ENCODE results near the gene SIGLEC1. TPM values are rescaled to one million over a fixed set of nuclear protein-coding genes. Genes with fewer than 3 reads are reported as not detected.

The SIGLEC1 gene
- total RNA-seq, 2 donors from 2014 or later = not detected

- no peaks in the 10 kb centered on the region for H3K36me3 Mint-ChIP-seq (ENCODE audit: low read depth)
- H3K4me1 Mint-ChIP-seq = no peaks in the 10 kb centered on the region
- no peak overlapping the region for H3K27ac Mint-ChIP-seq
- no peak for ATAC-seq (replicated peaks)
- H3K27me3 Mint-ChIP-seq = no peaks in the 10 kb centered on the region
- no peaks in the 10 kb centered on the region for H3K9me3 Mint-ChIP-seq
- H3K4me3 Mint-ChIP-seq = no peak overlapping the region
Observed at GRCh38 chr20:3705491-3705969, 6.9 kb downstream of the SIGLEC1 start.

GRCh38 chr20:3704087-3704486 is 8.3 kb downstream of the SIGLEC1 start:
- Mint-ChIP-seq H3K9me3 (no peaks in the 10 kb centered on the region), H3K27me3 (no peaks in the 10 kb centered on the region), H3K4me1 (no peaks in the 10 kb centered on the region), H3K27ac (no peak overlapping the region), H3K4me3 (no peak overlapping the region), H3K36me3 (ENCODE audit: low read depth) (no peaks in the 10 kb centered on the region)
- ATAC-seq (replicated peaks) = no peak

- H3K9me3 Mint-ChIP-seq = no peaks in the 10 kb centered on the region
- H3K27me3 Mint-ChIP-seq = no peaks in the 10 kb centered on the region
- H3K4me1 Mint-ChIP-seq = no peaks in the 10 kb centered on the region
- no peak for ATAC-seq (replicated peaks)
- no peaks in the 10 kb centered on the region for H3K36me3 Mint-ChIP-seq (ENCODE audit: low read depth)
- no peak overlapping the region for H3K4me3 Mint-ChIP-seq
- H3K27ac Mint-ChIP-seq = no peak overlapping the region
Observed at GRCh38 chr20:3702611-3703391, 9.6 kb downstream of the SIGLEC1 start.

- no peak overlapping the region for H3K4me3 Mint-ChIP-seq
- H3K27ac Mint-ChIP-seq = no peak overlapping the region
- H3K4me1 Mint-ChIP-seq = no peaks in the 10 kb centered on the region
- H3K9me3 Mint-ChIP-seq = no peaks in the 10 kb centered on the region
- no peaks in the 10 kb centered on the region for H3K36me3 Mint-ChIP-seq (ENCODE audit: low read depth)
- H3K27me3 Mint-ChIP-seq = no peaks in the 10 kb centered on the region
- no peak for ATAC-seq (replicated peaks)
Observed at GRCh38 chr20:3701061-3701998, 11.1 kb downstream of the SIGLEC1 start.

- H3K27me3 Mint-ChIP-seq = no peaks in the 10 kb centered on the region
Observed at GRCh38 chr20:3699037-3699436, 13.4 kb downstream of the SIGLEC1 start.

GRCh38 chr20:3698591-3699001 is 13.8 kb downstream of the SIGLEC1 start:
- ATAC-seq (replicated peaks) = no peak
- H3K36me3 Mint-ChIP-seq (ENCODE audit: low read depth) = no peaks in the 10 kb centered on the region
- H3K27me3 Mint-ChIP-seq = no peaks in the 10 kb centered on the region
- H3K4me1 Mint-ChIP-seq = no peaks in the 10 kb centered on the region
- no peaks in the 10 kb centered on the region for H3K9me3 Mint-ChIP-seq
- no peak overlapping the region for H3K4me3 Mint-ChIP-seq
- no peak overlapping the region for H3K27ac Mint-ChIP-seq

More at GRCh38 chr20:3699037-3699436, 13.4 kb downstream of the SIGLEC1 start:
- Mint-ChIP-seq H3K27ac (no peak overlapping the region), H3K9me3 (no peaks in the 10 kb centered on the region), H3K4me1 (no peaks in the 10 kb centered on the region), H3K4me3 (no peak overlapping the region), H3K36me3 (ENCODE audit: low read depth) (no peaks in the 10 kb centered on the region)
- ATAC-seq (replicated peaks) = no peak

GRCh38 chr20:3697588-3698305 is 14.7 kb downstream of the SIGLEC1 start:
- no peaks in the 10 kb centered on the region for H3K36me3 Mint-ChIP-seq (ENCODE audit: low read depth)
- H3K27me3 Mint-ChIP-seq = no peaks in the 10 kb centered on the region
- no peaks in the 10 kb centered on the region for H3K4me1 Mint-ChIP-seq
- H3K4me3 Mint-ChIP-seq = no peak overlapping the region
- no peak overlapping the region for H3K27ac Mint-ChIP-seq
- ATAC-seq (replicated peaks) = no peak
- H3K9me3 Mint-ChIP-seq = no peaks in the 10 kb centered on the region

- Mint-ChIP-seq H3K4me3 (no peak overlapping the region), H3K27ac (no peak overlapping the region), H3K4me1 (no peaks in the 10 kb centered on the region), H3K27me3 (no peaks in the 10 kb centered on the region), H3K36me3 (ENCODE audit: low read depth) (no peaks in the 10 kb centered on the region), H3K9me3 (no peaks in the 10 kb centered on the region)
- no peak for ATAC-seq (replicated peaks)
Observed at GRCh38 chr20:3696745-3697587, 15.4 kb downstream of the SIGLEC1 start.

- Mint-ChIP-seq H3K36me3 (ENCODE audit: low read depth) (no peaks in the 10 kb centered on the region), H3K27ac (no peak overlapping the region), H3K4me3 (no peak overlapping the region), H3K9me3 (no peaks in the 10 kb centered on the region), H3K27me3 (no peaks in the 10 kb centered on the region), H3K4me1 (no peaks in the 10 kb centered on the region)
- no peak for ATAC-seq (replicated peaks)
Observed at GRCh38 chr20:3696200-3696599, 16.2 kb downstream of the SIGLEC1 start.

GRCh38 chr20:3694864-3695263 is 17.5 kb downstream of the SIGLEC1 start:
- H3K4me3 Mint-ChIP-seq = no peak overlapping the region
- ATAC-seq (replicated peaks) = no peak
- no peaks in the 10 kb centered on the region for H3K27me3 Mint-ChIP-seq
- H3K36me3 Mint-ChIP-seq (ENCODE audit: low read depth) = no peaks in the 10 kb centered on the region
- no peak overlapping the region for H3K27ac Mint-ChIP-seq
- H3K4me1 Mint-ChIP-seq = no peaks in the 10 kb centered on the region
- no peaks in the 10 kb centered on the region for H3K9me3 Mint-ChIP-seq

GRCh38 chr20:3693376-3693775 is 19.0 kb downstream of the SIGLEC1 start:
- H3K36me3 Mint-ChIP-seq (ENCODE audit: low read depth) = no peaks in the 10 kb centered on the region
- no peak overlapping the region for H3K27ac Mint-ChIP-seq
- H3K27me3 Mint-ChIP-seq = no peaks in the 10 kb centered on the region
- no peaks in the 10 kb centered on the region for H3K9me3 Mint-ChIP-seq
- no peaks in the 10 kb centered on the region for H3K4me1 Mint-ChIP-seq
- ATAC-seq (replicated peaks) = no peak
- H3K4me3 Mint-ChIP-seq = no peak overlapping the region

- H3K36me3 Mint-ChIP-seq (ENCODE audit: low read depth) = no peaks in the 10 kb centered on the region
- no peak for ATAC-seq (replicated peaks)
- no peaks in the 10 kb centered on the region for H3K27me3 Mint-ChIP-seq
- H3K4me3 Mint-ChIP-seq = no peak overlapping the region
- H3K27ac Mint-ChIP-seq = no peak overlapping the region
- H3K4me1 Mint-ChIP-seq = no peaks in the 10 kb centered on the region
- H3K9me3 Mint-ChIP-seq = no peaks in the 10 kb centered on the region
Observed at GRCh38 chr20:3692706-3693294, 19.6 kb downstream of the SIGLEC1 start.

- Mint-ChIP-seq H3K9me3 (no peaks in the 10 kb centered on the region), H3K27ac (no peak overlapping the region), H3K36me3 (ENCODE audit: low read depth) (no peaks in the 10 kb centered on the region), H3K4me1 (no peaks in the 10 kb centered on the region), H3K4me3 (no peak overlapping the region), H3K27me3 (peaks cover 3% of the 10 kb centered on the region)
- no peak for ATAC-seq (replicated peaks)
Observed at GRCh38 chr20:3691897-3692296, 20.5 kb downstream of the SIGLEC1 start.
